ENCODE measurements around the gene SSRP1.

DNA sequence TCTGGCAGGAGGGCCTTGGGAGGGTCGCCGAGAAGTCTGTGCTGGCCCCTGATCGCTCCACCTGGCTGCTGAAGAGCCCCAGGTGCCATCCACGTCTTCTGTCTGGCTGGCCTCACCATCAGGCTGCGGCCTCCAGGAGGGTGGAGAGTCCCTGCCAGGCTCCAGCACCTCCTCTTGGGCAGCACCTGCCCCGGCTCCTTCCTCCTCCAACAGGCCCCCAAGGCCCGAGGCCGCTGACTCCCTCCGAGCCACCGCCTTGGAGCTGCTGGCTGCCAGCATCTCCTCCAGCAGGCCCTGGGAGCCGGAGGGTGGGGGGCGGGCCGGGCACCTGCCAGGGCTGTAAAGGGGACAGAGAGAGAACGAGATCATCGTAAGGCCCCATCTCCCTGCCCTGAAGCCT lies 33.2 kb downstream of the SSRP1 start:
- TF ChIP-seq, protein P1, sequence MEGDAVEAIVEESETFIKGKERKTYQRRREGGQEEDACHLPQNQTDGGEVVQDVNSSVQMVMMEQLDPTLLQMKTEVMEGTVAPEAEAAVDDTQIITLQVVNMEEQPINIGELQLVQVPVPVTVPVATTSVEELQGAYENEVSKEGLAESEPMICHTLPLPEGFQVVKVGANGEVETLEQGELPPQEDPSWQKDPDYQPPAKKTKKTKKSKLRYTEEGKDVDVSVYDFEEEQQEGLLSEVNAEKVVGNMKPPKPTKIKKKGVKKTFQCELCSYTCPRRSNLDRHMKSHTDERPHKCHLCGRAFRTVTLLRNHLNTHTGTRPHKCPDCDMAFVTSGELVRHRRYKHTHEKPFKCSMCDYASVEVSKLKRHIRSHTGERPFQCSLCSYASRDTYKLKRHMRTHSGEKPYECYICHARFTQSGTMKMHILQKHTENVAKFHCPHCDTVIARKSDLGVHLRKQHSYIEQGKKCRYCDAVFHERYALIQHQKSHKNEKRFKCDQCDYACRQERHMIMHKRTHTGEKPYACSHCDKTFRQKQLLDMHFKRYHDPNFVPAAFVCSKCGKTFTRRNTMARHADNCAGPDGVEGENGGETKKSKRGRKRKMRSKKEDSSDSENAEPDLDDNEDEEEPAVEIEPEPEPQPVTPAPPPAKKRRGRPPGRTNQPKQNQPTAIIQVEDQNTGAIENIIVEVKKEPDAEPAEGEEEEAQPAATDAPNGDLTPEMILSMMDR (IDR thresholded peaks at IDR 0.05; ENCODE audit: borderline replicate concordance, extremely low read depth, low read length, poor library complexity, severe bottlenecking), result no peak
- no peak for TF ChIP-seq EZH2 (IDR thresholded peaks at IDR 0.05; ENCODE audit: borderline replicate concordance, low read depth, low read length, severe bottlenecking)
